Erythroblast (primary cell): ENCODE results near the gene VEGFA.

Experiments used
- DNase-seq, 2 experiments: peaks; one replicate each; lab custom pipeline; 2025; lab: John Stamatoyannopoulos, UW
- GATA1 ChIP-seq: IDR thresholded peaks from 2 replicates; pipeline ENCODE4 v1.6.1; 2011; ENCODE audit warnings: low read depth, mild to moderate bottlenecking, control low read depth, low read length, moderate library complexity
- POLR2A ChIP-seq: IDR thresholded peaks from 2 replicates; pipeline ENCODE4 v1.6.1; 2011; ENCODE audit warnings: mild to moderate bottlenecking, low read length

The VEGFA gene

DNA sequence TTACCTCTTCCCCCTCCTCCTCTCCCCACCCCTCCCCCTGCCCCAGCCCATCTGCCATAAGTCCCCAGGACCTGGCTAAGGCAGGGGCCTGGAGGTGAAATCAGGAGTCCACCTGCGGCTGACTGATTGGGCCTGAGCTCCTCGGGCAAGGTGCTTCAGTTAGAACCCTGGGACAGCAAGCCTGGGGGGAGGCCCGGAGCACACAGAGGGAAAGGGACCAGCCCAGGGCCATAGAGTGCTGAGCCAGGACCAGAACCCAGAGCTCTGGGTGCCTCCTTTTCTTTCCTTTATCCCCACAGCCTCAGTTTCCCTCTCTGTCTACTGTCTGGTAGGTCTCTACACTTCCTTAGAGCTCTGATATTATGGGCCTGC, 35.7 kb upstream of the VEGFA start:
- TF ChIP-seq GATA1 = no peak
- TF ChIP-seq POLR2A = no peak

DNA sequence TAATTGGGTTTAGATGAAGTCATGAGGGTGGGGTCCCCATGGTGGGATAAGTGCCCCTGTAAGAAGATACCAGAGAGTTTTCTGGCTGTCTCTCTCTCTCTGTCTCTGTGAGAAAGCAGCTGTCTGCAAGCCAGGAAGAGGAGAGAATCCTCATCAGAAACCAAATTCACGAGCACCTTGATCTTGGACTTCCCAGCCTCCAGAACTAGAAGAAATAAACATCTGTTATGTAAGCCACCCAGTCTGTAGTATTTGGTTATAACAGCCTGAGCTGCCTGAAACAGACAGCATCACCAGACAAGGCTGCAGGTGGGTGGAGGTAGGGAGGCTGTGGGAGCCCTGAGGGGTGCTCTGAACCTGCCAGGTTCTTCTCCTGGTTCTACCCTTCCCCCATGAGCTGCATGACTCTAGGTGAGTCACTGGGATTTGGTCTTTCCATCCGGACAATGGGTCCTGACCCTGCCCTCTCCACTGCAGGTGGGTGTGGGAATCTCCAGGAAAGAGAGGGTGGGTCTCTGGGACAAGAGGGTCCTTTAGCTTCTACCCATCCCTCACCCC, 34.3 kb upstream of the VEGFA start:
- TF ChIP-seq POLR2A = no peak
- DNase-seq = no peak

More for the DNA sequence above, 35.7 kb upstream of the VEGFA start:
- no peak for DNase-seq

DNA sequence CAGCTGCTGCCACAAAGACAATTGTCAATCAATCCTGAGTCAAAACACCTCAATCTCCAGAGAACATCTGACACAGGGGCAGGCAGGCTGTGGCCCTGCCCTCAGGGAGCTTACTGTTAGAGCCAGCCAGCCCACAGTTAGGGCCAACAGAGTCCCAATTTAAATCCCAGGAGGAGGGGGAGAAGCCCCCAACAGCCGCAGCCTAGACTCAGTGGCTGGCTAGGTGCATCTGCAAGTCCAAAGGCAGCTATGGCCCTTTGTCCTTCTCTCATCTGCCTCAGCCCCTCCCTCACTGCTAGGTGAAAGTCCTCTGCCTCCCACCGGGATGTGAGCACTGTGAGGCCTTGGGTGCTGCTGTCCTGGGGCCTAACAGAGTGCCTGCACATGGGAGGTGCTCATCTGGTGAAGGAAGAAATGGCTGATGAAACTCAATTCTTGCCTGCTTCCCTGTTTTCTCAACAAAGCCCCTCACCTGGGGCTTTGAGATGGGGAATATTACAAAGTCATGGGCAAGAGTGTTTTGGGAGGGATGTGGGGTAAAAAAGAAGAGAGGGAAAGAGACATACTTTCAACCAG, 33.7 kb upstream of the VEGFA start:
- TF ChIP-seq GATA1 (no peak), POLR2A (no peak)
- no peak for DNase-seq

- TF ChIP-seq GATA1 = no peak
- TF ChIP-seq POLR2A = no peak
- no peak for DNase-seq
These were observed 33.2 kb upstream of the VEGFA start for GRCh38 chr6:43736844-43737243.

GRCh38 chr6:43737272-43738081, 32.5 kb upstream of the VEGFA start:
- TF ChIP-seq GATA1 (no peak), POLR2A (no peak)
- DNase-seq = no peak

DNA sequence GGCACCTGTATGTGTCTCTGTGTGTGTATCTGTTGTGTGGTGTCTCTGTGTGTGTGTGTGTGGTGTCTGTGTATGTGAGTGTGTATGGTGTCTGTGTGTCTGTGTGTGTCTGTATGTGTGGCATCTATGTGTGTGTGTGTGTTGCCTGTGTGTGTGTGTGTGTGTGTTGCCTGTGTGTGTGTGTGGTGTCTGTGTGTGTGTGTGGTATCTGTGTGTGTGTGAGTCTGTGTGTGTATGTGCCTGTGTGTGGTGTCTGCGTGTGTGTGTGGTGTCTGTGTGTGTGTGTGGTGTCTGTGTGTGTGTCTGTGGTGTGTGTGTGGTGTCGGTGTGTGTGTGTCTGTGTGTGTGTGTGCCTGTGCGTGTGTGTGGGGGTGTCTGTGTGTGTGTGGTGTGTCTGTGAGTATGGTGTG, 31.7 kb upstream of the VEGFA start:
- peak in 1 of 2 experiments; percentile 62 for DNase-seq
- TF ChIP-seq GATA1 = no peak
- TF ChIP-seq POLR2A = no peak

- no peak for TF ChIP-seq POLR2A
- no peak for TF ChIP-seq GATA1
- DNase-seq = no peak
These were observed 31.0 kb upstream of the VEGFA start for GRCh38 chr6:43738877-43739641.

DNA sequence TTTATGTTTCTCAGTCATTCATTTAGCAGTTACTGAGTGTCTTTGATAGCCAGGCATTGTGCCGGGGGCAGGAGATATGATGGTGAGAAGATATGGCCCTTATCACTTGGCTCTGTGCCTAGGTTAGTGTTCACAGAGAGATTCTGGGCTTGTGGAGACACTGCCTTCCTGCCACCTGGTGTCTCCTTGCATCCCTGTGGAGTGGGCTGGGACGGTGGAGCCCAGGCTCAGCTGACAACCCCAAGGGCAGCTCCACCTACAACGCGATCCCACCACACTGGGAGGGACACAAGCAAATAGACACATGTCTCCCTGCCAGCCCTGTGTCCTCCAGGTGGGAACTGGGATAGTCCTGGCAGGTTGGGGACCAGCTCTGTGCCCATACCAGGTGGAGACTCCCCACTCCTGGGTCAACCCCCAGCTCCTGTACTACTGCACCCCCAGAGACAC, 30.3 kb upstream of the VEGFA start:
- TF ChIP-seq GATA1 = no peak
- no peak for TF ChIP-seq POLR2A

DNA sequence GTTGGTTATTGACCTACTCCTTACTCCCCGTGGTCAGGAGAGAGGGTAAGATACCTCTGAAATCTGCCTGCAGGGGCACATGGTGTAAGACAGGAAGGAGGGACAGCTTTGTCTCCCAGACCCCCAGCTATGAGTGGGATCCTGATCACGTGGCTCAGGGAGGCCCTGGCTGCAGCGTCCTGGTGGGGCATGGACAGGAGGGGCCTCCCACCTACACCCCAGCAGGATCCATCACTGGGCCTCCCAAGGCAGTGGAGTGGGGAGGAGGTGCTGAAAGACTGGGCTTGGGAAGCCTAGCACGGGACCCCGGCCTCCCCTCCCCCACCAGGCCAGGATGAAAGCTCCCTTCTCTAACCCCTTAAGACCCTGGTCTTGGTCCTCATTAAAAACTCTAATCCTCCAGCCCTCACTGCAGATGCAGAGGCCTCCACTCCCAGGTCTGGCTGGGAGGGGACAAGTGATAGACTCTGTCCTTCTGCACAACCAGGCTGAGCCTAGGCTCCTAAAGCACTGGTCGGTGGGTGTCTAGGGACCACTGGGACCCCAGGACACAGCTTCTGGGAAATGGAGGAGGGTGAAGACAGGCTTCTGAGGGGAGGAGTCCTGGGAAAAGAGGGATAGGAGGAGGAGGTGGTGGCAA, 29.6 kb upstream of the VEGFA start:
- peak; percentile 40 to 53 for DNase-seq
- no peak for TF ChIP-seq POLR2A
- TF ChIP-seq GATA1 = no peak

More for the DNA sequence above, 30.3 kb upstream of the VEGFA start:
- DNase-seq = peak; percentile 83 to 94

DNA sequence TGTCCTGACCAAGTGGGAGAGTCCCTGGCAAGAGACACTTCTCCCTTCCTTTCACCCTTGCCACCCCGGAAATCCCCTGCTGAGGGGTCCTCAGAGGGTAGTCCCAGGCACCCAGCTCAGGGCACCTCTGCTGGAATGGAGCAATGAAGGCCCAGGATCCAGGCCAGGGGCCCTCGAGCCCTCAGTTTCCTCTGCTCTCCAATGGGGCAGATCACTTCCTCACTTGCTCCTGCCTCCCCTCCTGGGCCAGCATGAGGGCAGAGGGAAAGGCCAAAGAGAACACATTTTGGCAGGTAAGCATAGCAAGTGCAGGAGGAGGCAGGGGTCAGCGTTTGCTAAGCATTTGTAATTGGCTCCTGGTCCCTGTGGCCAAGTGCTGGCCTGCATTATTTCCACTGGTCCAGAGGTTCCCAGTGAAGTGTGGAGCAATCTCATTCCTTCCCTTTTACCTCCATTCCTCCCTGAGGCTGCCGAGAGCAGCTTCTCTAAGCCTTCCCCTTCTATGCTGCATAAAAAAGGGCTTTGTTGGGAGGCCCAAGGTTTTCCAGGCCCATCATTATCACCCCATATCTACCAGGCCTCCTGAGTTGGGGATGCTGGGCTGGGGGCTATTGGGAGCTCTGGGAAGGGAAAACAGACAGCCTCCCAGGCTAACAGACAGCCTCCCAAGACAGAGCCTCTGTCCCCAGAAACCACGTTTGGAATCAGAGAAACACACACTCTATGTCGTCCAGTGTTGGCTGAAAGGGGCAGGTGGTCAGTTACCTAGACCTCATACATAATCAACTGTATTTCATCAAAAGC, 28.8 kb upstream of the VEGFA start:
- TF ChIP-seq GATA1 (no peak), POLR2A (no peak)
- no peak for DNase-seq

- no peak for DNase-seq
These were observed 28.2 kb upstream of the VEGFA start for GRCh38 chr6:43741829-43742228.

DNA sequence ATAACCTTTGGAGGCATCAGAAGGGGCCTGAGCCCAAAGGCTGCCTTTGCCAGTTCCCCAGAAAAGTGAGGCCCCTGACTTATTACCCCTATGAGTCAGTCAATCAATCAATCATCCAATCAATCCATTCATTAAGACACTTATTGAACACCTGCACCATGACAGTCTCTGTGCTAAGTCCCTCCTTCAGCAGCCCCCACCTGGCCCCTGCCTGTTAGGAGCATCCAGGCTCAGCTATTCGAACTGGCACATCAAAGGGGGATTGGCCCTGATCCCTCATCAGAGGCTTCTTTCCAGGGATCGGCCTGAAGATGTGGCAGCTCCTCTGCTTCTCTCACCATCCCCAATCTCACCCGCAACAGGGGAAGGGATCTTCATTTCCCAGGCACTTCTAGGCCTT, 27.7 kb upstream of the VEGFA start:
- DNase-seq = no peak
- TF ChIP-seq POLR2A (no peak), GATA1 (no peak)

More at GRCh38 chr6:43741829-43742228, 28.2 kb upstream of the VEGFA start:
- TF ChIP-seq POLR2A = no peak
- no peak for TF ChIP-seq GATA1

GRCh38 chr6:43742931-43743632, 26.9 kb upstream of the VEGFA start:
- DNase-seq = no peak
- TF ChIP-seq POLR2A = no peak
- no peak for TF ChIP-seq GATA1
